ENCODE measurements around the gene DNAH7. TPM values are rescaled to one million over a fixed set of nuclear protein-coding genes. Genes with fewer than 3 reads are reported as not detected.

The DNAH7 gene
- total RNA-seq, 1 experiment from 2014 or later = 0.98 TPM

DNA sequence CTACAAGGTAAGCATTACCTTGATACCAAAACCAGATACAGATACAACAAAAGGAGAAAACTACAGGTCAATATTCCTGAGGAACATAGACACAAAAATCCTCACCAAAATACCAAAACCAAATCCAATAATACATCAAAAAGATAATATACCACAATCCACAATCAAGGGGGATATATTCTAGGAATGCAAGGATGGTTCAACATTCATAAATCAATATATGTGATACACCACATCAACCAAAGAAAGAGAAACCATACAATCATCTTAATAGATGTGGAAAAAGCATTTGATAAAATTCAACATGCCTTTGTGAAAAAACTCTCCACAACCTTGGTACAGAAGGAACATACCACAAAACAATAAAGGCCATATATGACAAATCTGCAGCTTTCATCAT is 28.4 kb downstream of the DNAH7 start:
- no peak overlapping the region for H3K4me3 Mint-ChIP-seq (ENCODE audit: unreplicated experiment)
- TF ChIP-seq, protein P1, sequence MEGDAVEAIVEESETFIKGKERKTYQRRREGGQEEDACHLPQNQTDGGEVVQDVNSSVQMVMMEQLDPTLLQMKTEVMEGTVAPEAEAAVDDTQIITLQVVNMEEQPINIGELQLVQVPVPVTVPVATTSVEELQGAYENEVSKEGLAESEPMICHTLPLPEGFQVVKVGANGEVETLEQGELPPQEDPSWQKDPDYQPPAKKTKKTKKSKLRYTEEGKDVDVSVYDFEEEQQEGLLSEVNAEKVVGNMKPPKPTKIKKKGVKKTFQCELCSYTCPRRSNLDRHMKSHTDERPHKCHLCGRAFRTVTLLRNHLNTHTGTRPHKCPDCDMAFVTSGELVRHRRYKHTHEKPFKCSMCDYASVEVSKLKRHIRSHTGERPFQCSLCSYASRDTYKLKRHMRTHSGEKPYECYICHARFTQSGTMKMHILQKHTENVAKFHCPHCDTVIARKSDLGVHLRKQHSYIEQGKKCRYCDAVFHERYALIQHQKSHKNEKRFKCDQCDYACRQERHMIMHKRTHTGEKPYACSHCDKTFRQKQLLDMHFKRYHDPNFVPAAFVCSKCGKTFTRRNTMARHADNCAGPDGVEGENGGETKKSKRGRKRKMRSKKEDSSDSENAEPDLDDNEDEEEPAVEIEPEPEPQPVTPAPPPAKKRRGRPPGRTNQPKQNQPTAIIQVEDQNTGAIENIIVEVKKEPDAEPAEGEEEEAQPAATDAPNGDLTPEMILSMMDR (IDR thresholded peaks at IDR 0.05; ENCODE audit: unreplicated experiment) = no peak
- intact Hi-C loops (cut with micrococcal nuclease) = no loop called here
- peaks cover 7% of the 10 kb centered on the region for H3K36me3 Mint-ChIP-seq (ENCODE audit: insufficient read depth, unreplicated experiment)
- H3K27ac Mint-ChIP-seq (ENCODE audit: low read depth, unreplicated experiment) = no peak overlapping the region
- peaks cover 30% of the 10 kb centered on the region for H3K9me3 Mint-ChIP-seq (ENCODE audit: unreplicated experiment)
- POLR2A ChIA-PET = no interaction called here
- no TSS peak for BruUV-seq (replicated peaks)
- DNase-seq (ENCODE audit: unreplicated experiment) = no peak
- H3K27me3 Mint-ChIP-seq (ENCODE audit: insufficient read depth, unreplicated experiment) = no peaks in the 10 kb centered on the region
- CTCF ChIA-PET = no interaction called here
- no peaks in the 10 kb centered on the region for H3K4me1 Mint-ChIP-seq (ENCODE audit: insufficient read depth, unreplicated experiment)

DNA sequence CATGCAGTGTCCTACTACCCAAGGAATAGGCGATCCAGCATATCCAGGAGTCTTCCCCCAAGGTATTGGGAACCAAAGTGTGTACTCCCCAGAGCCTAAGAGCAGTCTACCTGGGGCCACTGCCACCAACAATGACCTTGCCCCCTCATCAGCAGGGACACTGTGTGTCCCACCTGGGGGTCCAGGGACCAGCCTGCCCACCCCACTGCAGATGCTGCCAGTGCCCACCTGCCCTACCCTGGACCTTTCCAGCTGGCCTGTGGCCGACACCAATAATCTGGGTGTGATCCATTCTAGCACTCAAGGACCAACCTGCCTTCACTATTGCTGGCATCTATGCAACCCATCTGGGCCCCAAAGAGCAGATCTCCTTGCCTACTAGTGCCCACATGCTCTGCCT is 32.2 kb downstream of the DNAH7 start:
- Mint-ChIP-seq H3K9me3 (ENCODE audit: unreplicated experiment) (peaks cover 40% of the 10 kb centered on the region), H3K27ac (ENCODE audit: low read depth, unreplicated experiment) (no peak overlapping the region)

DNA sequence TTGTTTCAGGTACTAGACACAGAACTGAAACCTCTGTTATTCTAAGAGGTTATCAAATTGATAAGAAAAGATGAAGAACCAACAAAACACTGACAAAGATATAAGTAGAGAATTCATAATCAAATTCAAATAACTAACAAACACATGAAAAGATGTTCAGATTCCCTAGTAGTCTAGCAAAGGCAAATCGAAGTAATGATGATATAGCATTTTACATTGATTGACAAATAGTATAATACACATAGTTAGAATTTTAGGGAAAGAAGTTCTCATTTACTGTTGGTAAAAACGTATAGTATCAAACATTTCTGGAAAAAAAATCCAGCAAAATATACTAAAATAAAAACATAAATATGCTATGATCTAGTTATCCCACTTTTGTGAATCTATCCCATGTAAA is 50.6 kb downstream of the DNAH7 start:
- Mint-ChIP-seq H3K36me3 (ENCODE audit: insufficient read depth, unreplicated experiment) (no peaks in the 10 kb centered on the region), H3K27me3 (ENCODE audit: insufficient read depth, unreplicated experiment) (no peaks in the 10 kb centered on the region), H3K4me1 (ENCODE audit: insufficient read depth, unreplicated experiment) (no peaks in the 10 kb centered on the region), H3K27ac (ENCODE audit: low read depth, unreplicated experiment) (no peak overlapping the region), H3K4me3 (ENCODE audit: unreplicated experiment) (no peak overlapping the region), H3K9me3 (ENCODE audit: unreplicated experiment) (no peaks in the 10 kb centered on the region)
- no peak for DNase-seq (ENCODE audit: unreplicated experiment)
- no TSS peak for BruUV-seq (replicated peaks)
- TF ChIP-seq, protein P1 (IDR thresholded peaks at IDR 0.05; ENCODE audit: unreplicated experiment) = no peak
- ChIA-PET POLR2A (no interaction called here), CTCF (no interaction called here)
- intact Hi-C loops (cut with micrococcal nuclease) = no loop called here

More for the DNA sequence above, 32.2 kb downstream of the DNAH7 start:
- Mint-ChIP-seq H3K4me1 (ENCODE audit: insufficient read depth, unreplicated experiment) (no peaks in the 10 kb centered on the region), H3K36me3 (ENCODE audit: insufficient read depth, unreplicated experiment) (peaks cover 7% of the 10 kb centered on the region), H3K27me3 (ENCODE audit: insufficient read depth, unreplicated experiment) (no peaks in the 10 kb centered on the region), H3K4me3 (ENCODE audit: unreplicated experiment) (no peak overlapping the region)
- intact Hi-C loops (cut with micrococcal nuclease) = no loop called here
- no peak for DNase-seq (ENCODE audit: unreplicated experiment)
- TF ChIP-seq, protein P1 (IDR thresholded peaks at IDR 0.05; ENCODE audit: unreplicated experiment) = no peak
- POLR2A ChIA-PET = no interaction called here
- no TSS peak for BruUV-seq (replicated peaks)
- CTCF ChIA-PET = no interaction called here

DNA sequence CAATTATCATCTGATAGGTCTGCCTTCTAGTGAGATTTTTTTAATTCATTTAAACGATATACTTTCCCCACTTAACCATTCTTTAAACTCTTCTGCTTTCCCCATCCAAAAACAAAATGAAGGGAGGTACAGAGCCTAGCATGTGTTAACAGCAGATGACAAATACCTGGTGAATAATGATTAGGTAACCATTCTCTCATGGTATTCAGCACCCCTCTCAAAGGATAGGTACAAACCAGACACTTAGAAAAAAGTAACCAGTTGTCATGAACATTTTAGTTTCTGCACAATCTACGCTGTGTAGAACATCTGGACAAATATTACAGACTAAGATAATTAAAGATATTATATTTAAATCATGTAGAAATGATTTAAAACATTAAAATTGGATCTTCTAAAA is 56.3 kb downstream of the DNAH7 start:
- intact Hi-C loops (cut with micrococcal nuclease) = no loop called here
- TF ChIP-seq, protein P1 (IDR thresholded peaks at IDR 0.05; ENCODE audit: unreplicated experiment) = no peak
- H3K4me1 Mint-ChIP-seq (ENCODE audit: insufficient read depth, unreplicated experiment) = no peaks in the 10 kb centered on the region
- no peaks in the 10 kb centered on the region for H3K36me3 Mint-ChIP-seq (ENCODE audit: insufficient read depth, unreplicated experiment)
- ChIA-PET CTCF (no interaction called here), POLR2A (interaction anchor here (0.7 kb wide), 1 partner anchor 56 kb away, joined by 3 read pairs; the partner anchor contains the start of gene DNAH7)
- no peak for DNase-seq (ENCODE audit: unreplicated experiment)
- BruUV-seq (replicated peaks) = no TSS peak
- H3K4me3 Mint-ChIP-seq (ENCODE audit: unreplicated experiment) = no peak overlapping the region
- no peak overlapping the region for H3K27ac Mint-ChIP-seq (ENCODE audit: low read depth, unreplicated experiment)
- no peaks in the 10 kb centered on the region for H3K27me3 Mint-ChIP-seq (ENCODE audit: insufficient read depth, unreplicated experiment)
- no peaks in the 10 kb centered on the region for H3K9me3 Mint-ChIP-seq (ENCODE audit: unreplicated experiment)

Data from MCF 10A (cell line).